ENCODE results near the gene DHDH.
"Not testable (repeated sequence)": the region's sequence is repeated elsewhere in the genome, so short reads cannot be mapped to it uniquely, and the experiment has no call there.

Gene DHDH

DNA sequence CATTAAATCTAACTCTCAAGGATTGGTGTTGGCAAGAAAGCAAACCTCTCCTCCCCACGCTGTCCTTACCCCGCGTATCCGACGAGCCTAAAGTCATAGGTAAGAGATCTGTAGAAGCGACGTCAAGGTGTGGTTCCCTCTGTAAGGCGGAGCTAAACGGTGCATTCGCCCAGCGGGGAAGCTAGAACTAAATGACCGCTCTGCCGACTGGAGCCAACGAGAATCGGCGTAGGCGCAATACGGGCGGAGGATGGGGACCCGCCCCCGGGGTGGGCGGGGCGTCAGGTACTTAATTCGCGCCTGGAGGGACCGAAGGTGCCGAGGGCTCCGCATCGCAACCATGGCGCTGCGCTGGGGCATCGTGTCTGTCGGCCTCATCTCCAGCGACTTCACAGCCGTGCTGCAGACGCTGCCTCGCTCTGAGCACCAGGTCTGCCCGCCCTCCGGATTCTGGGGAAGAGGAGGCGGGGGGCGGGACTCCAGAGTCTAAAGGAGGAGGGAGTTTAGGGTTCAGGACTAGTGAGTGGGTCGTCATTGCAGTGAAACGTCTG lies at the start of gene DHDH:
Gene DHDH, plus strand, starts transcription at position 318 of the 551 bp plus-strand sequence. Its CDS starts 23 bp downstream, at position 341.
- in situ Hi-C loops (cut with MboI; ENCODE audit: low sequenced_read_pairs): no loop called here

DNA sequence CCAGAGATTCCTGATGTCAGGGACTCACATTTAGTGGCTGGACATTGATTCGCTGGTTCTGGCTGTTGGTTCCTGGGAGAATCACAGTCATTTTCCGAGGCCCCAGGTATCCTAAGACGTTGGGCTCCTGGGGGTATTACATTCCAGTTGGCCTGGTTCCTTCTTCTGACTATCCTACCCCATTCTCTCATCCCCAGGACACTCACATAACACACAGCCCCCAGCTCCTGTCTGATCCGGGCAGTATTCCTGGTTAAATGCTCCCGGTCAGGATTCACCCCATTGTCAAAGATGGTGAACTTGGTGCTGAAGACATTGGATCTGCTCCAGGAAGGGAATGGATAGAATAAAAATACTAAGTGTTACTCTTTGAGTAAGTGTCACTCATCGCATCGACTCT lies 49.8 kb upstream of the DHDH start:
- in situ Hi-C loops (cut with MboI; ENCODE audit: low sequenced_read_pairs): no loop called here

DNA sequence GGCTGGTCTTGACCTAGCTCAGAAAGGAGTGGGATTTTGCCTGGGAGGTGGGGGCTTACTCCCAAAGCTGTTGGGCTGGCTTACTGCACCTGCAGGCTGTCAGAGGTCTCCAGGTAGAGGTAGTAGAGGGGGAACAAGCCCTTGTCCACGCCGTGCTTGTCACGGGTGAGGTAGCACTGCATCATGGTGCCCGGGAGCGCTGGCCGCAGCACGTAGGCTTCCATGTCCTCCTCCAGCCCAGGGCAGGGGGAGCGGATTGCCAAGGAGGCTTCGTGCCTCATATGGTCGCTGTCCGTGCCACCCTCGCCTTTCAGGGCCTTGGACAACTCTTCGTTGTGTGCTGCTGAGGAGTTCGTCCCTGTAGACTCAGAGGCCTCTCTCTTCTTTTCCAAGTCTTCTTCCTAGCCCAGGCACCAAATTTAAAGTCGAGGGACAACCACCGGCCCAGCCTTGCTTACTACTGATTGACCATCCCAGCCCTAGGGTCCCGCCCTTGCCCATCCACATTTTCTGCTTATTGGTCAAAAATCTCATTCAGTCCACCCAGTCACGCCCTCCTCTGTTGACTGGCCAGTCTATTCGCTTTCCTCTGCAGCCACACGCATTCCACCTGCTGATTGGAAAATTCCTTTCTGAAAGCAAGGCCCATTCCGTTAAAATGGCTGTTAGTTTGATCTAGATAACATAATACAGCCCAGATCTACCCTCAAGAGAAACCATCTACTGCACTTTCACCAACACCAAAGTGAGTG lies 45.5 kb upstream of the DHDH start:
- in situ Hi-C loops (cut with MboI; ENCODE audit: low sequenced_read_pairs): no loop called here

DNA sequence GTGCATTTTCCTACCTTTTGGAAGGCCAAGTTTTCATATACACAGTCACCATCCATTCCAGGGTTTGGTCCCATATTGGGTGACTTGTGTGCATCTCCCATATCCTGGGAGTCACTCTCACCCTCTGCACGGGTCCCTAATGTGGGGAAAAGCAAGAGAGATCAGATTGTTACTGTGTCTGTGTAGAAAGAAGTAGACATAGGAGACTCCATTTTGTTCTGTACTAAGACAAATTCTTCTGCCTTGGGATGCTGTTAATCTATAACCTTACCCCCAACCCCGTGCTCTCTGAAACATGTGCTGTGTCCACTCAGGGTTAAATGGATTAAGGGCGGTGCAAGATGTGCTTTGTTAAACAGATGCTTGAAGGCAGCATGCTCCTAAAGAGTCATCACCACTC lies 44.0 kb upstream of the DHDH start:
- in situ Hi-C loops (cut with MboI; ENCODE audit: low sequenced_read_pairs): not testable (repeated sequence)

DNA sequence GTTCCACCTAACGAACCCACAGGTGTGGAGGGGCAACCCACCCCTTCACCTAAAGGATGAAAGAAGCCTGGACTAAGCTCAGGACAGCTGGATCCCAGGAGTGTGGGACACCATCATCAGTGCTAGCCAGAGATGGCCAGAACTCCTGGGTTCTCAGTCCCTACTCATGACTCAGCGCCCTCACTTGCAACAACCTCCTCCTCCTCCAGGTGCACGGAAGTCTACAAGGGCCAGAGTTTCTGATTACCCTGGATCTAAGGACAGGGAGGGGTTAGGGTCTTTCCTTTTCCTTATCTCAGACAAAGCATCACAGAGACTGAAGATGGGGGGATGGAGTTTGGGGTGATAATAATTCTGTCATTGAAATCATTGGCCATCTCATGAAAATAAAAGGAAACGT lies 42.9 kb upstream of the DHDH start:
- in situ Hi-C loops (cut with MboI; ENCODE audit: low sequenced_read_pairs): no loop called here

DNA sequence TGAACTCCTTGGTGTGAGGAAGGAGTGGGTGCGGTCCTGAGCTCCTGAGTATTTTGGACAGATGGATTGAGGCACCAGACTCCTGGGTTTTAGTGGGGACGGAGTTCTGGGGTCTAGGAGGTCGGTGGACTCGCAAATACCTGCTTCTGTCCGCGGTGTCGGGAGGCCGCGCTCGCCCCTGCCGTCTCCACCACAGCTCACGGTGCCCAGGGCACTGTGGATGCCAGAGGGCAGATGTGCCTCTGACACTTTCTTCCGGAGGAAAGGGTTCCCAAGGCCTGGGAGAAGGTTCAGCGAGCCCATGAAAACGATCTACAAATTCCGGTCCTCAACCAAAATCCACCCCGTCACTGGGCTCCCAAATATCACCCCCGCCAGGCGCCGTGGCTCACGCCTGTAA lies 38.3 kb upstream of the DHDH start:
- in situ Hi-C loops (cut with MboI; ENCODE audit: low sequenced_read_pairs): no loop called here

DNA sequence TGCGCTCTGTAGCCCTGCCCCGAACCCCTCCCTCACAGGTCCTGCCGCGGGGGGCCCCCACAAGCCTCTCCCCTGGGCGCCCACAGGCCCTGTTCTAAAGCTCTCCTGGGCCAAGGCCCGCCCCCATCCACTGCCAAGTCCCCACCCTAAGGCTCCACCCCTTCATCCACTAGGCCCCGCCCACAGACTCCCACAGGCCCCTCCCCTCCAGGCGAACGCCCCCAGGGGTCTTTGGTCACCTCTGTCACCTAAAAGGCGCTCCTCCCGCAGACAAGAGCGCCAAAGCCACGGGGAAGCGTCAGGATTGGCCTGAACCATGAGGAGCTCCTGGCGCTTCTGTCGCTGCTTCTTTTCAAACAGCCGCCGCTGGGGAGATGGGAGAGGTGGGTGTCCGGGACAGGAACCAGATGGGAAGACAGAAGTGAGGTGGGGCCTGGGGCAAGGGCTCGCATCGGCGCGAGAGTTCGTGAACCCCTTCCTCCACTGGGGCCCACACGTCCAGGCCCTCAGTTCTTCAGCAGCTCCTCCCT lies 37.2 kb upstream of the DHDH start:
- in situ Hi-C loops (cut with MboI; ENCODE audit: low sequenced_read_pairs): no loop called here

DNA sequence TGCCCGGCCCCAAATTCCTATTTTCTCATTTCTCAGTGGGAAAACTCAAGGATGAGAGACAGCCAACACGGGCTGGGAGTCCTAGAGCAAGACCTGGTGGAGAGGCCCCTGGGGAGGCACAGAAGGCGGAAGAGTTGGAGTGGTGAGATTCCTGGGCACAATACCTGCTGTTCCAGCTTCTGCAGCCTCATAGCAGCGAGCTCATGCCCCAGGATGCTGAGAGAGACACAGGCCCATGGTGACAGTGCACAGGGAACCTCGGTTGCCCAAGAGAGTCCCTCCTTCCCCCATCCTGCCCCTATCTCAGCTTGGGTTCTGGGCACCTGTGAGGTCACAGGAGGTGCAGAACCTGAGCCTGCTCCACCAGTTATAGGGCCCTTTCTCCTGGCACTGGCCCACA lies 36.3 kb upstream of the DHDH start:
- in situ Hi-C loops (cut with MboI; ENCODE audit: low sequenced_read_pairs): no loop called here

DNA sequence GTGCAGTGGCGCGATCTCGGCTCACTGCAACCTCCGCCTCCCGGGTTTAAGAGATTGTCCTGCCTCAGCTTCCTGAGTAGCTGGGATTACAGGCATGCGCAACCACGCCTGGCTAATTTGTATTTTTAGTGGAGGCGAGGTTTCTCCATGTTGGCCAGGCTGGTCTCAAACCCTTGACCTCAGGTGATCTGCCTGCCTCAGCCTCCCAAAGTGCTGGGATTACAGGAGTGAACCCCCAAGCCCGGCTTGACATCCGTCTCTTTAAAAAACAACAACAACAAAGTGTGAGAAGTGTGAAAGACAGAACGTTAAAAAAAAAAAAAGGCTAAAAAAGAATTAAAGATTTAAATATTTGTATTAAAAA lies 34.1 kb upstream of the DHDH start:
- in situ Hi-C loops (cut with MboI; ENCODE audit: low sequenced_read_pairs): not testable (repeated sequence)

DNA sequence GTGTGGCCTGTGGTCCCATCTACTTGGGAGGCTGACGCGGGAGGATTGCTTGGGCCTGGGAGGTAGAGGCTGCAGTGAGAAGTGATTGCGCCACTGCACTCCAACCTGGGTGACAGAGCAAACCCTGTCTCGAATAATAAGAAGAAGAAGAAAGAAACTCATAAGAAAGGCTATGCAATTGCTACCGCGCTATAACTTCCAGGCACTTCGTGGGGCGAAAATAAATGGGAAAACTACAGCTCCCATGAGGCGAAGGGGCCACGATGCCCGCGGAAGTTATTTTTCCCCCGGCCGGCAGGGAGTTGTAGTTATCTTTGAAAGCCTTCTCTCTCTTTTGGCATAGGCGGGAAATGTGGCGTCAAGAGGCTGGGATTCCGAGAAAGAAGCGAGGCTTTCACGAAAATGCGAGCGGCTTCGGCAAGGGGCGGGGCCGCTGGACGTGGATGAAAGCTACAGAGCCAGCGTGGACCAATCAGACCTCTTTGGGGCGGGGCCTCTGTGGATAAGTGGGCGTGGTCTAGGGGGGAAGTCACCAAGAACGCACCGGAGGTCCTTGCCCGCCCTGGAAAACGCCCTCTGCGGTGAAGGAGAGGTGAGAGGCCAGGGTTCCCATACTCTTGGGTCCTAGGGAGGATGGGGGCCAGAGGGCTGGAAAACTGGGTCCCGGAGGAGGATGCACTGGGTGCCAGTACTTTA lies 33.6 kb upstream of the DHDH start, which contains the start of gene NUCB1:
Gene NUCB1, plus strand, starts transcription at position 532 of the 696 bp plus-strand sequence. CDS start 485 bp downstream, outside the sequence.
- in situ Hi-C loops (cut with MboI; ENCODE audit: low sequenced_read_pairs): no loop called here

DNA sequence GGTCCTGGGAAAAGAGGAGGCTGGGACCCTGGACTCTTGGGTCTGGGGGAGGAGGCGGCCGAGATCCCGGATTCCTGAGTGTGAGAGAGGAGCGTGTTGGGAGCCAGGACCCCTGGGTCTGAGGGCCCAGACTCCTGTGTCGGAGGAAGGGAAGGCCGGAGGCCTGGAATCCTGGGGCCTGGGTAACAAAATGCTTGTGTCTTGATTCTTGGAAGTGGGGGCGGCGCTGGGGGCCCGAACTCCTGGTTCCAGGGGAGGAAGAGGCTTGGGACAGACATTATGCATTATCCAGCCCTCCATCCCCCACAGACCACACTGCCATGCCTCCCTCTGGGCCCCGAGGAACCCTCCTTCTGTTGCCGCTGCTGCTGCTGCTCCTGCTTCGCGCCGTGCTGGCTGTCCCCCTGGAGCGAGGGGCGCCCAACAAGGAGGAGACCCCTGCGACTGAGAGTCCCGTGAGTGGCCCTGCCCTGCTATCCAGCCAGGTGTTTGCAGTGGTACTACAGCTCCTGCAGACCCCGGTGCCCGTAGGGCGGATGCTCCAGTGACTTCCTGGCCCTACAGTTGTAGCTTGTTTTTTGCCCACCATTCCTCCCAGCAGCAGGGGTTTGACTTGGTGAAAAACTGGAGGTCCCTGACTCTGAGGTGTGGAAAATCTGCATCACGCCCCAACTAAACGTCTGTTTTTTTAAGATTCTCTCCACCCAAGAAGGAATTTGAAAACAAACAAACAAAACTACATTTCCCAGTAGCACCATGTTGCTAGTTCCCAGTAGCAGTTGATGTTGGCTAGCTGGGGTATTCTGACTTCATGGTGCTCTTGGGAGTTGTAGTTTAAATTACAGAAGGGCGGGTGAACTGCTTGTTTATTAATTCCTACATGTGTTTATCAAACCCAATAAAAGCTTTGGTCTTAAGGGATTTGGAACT lies 32.8 kb upstream of the DHDH start:
- in situ Hi-C loops (cut with MboI; ENCODE audit: low sequenced_read_pairs): no loop called here

DNA sequence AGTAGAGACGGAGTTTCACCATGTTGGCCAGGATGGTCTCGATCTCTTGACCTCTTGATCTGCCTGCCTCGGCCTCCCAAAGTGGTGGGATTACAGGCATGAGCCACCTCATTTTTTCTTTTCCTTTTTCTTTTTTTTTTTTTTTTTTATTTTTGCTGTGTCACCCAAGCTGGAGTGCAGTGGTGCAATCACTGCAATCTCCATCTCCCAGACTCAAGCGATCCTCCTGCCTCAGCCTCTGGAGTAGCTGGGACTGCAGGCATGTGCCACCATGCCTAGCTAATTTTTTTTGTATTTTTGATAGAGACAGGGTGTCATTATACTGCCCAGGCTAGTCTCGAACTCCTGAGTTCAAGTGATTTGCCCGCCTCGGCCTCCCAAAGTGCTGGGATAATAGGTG lies 31.2 kb upstream of the DHDH start:
- in situ Hi-C loops (cut with MboI; ENCODE audit: low sequenced_read_pairs): not testable (repeated sequence)

DNA sequence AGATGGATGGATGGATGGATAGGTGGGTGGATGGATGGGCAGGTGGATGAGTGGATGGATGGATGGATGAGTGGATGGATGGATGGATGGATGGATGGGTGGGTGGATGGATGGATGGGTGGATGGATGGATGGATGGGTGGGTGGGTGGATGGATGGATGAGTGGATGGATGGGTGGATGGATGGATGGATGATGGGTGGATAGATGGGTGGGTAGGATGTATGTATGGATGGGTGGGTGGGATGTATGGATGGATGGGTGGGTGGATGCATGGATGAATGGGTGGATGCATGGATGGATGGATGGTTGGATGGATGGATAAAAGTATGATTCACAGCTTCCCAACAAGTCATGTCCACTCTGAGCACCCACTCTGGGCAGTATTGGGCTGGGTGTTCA lies 29.7 kb upstream of the DHDH start:
- in situ Hi-C loops (cut with MboI; ENCODE audit: low sequenced_read_pairs): not testable (repeated sequence)

DNA sequence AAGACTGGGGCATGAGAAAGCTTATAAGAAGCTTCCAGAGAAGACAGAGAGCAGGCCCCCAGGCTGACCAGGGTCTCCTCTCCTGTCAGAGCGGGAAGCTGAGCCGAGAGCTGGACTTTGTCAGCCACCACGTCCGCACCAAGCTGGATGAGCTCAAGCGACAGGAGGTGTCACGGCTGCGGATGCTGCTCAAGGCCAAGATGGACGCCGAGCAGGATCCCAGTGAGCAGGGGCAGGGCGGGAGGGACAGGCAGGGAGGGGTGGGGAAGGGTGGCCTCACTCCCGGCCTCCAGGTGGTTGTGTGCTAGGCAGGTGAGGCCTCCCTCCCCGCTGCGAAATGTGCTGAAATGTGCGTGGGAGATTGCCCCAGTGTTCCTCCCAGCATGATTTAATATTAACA lies 27.8 kb upstream of the DHDH start:
- in situ Hi-C loops (cut with MboI; ENCODE audit: low sequenced_read_pairs): no loop called here

DNA sequence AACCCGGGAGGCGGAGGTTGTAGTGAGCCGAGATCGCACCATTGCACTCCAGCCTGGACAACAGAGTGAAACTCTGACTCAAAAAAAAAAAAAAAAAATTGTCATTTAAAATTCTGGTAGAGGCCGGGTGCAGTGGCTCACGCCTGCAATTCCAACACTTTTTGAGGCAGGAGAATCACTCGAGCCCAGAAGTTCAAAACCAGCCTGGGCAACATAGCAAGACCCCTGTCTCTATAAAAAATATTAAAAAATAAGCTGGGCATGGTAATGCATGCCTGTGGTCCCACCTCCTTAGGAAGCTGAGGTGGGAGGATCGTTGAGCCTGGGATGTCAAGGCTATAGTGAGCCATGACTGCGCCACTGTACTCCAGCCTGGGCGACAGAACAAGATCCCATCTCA lies 27.2 kb upstream of the DHDH start:
- in situ Hi-C loops (cut with MboI; ENCODE audit: low sequenced_read_pairs): no loop called here

DNA sequence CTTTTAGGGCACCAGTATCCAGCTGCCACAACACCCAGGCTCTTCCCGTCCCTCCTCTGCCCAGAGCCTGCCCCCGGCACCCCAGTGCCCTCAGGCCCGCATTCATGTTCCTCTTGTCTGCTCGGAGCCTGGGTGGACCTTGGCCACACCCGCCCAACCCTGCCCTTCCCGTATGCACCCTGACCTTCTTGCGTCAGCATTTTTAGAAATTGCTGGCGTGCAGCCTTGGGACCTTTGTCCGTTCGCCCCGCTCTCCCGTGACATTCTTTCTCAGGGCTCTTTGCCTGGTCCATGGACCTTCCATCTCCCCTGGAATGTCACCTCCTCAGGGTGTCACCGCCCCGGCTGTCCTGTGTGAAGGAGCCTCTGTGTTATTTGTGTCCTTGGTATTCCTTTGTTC lies 25.8 kb upstream of the DHDH start:
- in situ Hi-C loops (cut with MboI; ENCODE audit: low sequenced_read_pairs): no loop called here

DNA sequence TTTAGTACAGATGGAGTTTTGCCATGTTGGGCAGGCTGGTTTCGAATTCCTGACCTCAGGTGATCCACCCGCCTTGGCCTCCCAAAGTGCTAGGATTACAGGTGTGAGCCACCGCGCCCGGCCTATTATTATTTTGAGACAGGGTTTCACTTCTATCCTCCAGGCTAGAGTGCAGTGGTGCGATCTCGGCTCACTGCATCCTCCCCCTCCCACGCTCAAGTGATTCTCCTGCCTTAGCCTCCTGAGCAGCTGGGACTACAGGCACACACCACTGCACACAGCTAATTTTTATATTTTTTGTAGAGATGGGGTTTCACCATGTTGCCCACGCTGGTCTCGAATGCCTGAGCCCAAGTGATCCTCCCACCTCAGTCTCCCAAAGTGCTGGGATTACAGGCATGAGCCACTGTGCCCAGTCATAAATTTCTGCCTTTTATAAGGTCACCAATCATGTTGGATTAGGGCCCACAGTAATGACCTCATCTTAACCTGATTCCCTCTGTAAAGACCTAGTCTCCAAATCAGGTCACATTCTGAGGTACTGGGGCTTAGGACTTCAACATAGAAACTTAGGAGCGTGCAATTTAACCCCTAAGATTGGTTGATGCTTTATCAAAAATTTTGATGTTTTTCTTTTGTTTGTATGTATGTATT lies 23.9 kb upstream of the DHDH start:
- in situ Hi-C loops (cut with MboI; ENCODE audit: low sequenced_read_pairs): not testable (repeated sequence)

DNA sequence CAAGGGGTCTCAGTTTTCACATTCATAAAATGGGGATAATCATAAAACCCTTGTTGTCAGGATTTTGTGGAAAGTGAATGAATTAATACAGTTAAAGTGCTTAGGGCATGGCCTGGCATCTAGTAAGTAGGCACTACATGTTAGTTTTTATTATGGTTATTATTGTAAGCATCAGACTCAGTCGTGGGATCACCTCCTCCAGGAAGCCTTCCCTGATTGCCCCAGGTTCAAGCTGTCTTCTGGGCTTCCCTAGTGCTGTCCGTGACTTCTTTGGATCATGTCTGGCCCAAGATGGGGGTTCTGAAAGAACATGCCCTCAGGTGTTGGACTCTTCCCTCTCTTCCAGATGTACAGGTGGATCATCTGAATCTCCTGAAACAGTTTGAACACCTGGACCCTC lies 22.7 kb upstream of the DHDH start:
- in situ Hi-C loops (cut with MboI; ENCODE audit: low sequenced_read_pairs): no loop called here

DNA sequence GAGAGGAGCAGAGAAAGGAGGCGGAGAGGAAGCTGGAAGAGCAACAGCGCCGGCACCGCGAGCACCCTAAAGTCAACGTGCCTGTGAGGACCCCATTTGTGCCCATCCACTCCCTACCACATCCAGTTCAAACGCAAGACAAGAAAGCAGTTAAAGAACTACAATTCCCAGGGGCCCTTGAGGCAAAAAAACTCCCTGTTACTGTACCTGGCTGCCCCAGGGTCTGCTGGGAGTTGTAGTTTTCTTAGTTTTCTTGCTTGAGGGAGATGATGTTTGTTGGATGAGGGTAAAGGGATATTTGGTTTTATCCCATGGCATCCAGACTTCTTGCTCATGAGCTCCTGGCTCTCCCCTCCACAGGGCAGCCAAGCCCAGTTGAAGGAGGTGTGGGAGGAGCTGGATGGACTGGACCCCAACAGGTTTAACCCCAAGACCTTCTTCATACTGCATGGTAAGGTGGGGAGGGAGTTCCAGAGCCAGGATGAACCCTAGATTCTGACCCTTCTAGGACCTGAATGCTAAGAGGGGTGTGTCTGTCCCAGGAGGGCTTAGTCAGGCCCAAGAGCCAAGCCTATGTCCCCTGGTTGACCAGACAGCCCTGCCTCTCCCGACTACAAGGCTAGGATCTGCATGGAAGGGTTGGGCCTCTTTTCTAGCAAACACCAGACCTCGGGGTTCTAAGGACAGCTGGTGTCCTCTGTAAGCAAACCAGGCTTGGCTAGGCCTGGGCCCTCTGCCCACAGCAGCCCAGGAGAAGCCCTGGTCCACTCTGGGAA lies 20.2 kb upstream of the DHDH start:
- in situ Hi-C loops (cut with MboI; ENCODE audit: low sequenced_read_pairs): no loop called here

DNA sequence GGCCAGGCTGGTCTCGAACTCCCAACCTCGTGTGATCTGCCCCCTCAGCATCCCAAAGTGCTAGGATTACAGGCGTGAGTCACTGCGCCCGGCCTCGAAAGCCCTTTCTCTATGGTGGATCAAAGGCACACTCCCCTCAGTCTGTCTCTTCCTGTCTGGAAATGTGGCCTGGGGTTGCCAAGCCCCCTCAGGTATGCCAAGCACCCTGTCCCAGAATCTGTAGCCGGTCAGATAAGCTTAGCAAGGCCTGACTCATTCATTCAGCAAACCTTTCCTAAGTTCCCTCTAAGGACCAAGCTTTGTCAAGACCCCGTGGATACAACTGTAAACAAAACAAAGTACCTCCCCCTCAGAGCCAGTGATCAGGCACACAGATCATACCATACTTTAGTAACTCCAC lies 19.3 kb upstream of the DHDH start:
- in situ Hi-C loops (cut with MboI; ENCODE audit: low sequenced_read_pairs): no loop called here

Measured in hTERT RPE-1 (cell line).